HG03095 (cell line): ENCODE results near the gene ZFYVE28.

ENCODE experiments used
- ATAC-seq: cut with Tn5 transposase; IDR thresholded peaks from one replicate; pipeline ENCODE4 v1.9.1; 2021; ENCODE audit warnings: moderate library complexity; ENCODE audit not compliant: unreplicated experiment

The ZFYVE28 gene

DNA sequence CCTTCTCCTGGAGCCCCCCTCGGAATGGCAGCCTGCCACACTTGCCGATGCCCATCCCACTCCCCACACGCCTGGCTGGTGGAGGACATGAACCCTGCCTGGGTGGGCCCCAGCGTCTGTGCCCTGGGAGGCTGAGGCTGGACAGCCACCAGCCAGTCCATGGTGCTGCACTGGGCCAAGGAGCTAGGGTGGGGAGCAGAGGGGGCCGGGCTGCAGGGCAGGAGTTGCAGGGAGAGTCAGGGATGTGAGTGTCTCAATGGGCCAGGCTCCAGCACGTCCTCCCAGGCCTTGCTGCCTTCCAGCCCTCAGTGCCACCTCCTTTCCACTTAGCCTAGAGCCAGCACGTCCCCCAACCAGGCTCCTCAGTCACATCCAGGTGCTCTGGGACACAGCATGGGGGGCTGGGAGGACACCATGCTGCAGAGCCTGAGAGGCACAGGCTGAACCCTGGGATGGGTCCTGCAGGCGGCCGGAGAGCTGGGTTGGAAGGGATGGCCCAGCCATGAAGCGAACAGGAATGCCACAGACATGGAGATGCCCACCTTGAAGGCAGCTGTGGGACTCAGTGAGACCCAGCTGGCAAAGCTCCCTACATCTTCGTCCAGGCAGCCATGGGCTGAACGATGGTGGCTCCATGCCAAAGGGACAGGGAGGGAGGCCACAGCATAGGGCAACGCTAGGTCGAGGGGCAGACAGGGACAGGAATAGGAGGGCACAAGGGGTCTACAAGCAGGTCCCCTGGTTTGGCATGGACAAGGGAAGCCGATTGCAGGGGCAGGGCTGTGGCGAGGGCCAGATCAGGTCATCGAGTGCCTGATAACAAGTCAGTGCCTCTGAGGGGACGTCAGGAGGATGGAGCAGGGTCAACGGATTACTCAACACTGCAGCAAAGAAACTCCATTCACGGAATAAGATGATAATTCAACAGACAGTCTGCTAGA is 126.5 kb downstream of the ZFYVE28 start:
- no peak for ATAC-seq

DNA sequence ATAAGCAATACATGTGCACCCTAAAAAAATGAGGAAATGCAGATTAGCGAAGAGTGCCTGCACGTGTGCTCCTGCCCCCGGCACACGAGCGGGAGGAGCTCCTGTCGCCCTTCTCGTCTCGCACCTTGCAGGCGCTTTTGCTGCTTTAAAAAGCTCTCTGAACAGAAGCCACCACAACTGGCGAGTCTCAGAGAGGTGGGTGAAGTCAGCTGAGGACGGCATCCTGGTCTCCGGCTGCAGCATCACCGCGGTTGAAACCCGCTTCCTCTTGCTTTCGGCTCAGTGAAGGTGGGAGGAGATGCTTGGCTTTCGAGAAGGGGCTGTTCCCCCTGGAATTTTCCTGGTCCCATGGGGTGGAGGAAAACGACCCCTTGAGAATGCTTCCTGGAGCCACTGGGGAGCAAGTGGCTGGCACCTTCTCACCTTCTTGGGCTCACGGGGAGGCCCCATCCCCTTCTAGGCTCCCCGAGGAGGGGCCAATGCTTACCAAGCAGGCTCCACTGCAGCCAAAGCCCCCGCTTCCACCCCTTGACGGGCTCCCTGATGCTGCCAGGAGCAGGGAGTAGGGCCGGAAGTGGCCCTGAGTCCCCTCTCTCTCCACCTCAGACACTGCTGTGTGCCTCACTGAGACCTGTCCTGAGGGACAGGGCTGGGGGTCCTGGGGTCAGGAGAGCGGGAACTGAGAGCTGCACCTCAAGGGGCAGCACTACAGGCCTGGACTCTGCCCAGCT is 127.3 kb downstream of the ZFYVE28 start:
- no peak for ATAC-seq

DNA sequence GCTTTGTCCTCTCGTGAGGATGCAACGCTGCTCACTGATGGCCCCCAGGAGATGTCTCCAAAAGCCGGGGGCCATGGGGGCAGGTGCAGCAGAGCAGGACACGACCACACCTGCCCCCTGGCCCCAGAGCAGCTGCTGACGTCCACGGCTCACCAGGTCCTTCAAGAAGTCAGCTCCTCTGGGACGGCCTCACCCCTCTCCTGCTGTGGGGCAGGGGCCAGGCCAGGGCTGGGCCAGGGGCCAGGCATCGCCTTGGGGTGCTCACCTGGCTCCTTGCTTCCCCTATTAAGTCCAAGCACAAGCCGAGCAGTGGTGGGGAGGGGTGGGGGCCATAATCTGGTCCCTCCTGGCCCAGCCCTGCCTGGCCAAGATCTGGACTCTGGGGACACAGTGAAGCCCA is 128.0 kb downstream of the ZFYVE28 start:
- ATAC-seq = no peak

DNA sequence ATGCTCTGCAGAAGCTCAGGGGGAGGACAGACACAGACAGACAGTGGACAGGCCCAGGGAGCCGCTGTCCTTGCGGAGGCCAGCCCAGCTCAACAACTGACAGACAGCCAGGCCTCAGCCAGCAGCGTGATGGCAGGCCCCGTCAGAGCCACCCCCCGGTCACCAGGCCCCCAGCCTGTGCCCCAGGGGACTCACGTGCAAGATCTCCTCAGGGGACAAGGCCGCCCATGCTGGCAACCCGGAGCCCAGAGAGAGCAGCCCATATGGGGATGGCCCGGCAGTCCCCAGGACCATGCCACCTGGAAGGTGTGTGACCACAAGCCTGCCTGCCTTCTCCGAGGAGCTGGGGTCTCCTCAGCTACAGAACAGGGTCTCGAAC is 128.5 kb downstream of the ZFYVE28 start:
- ATAC-seq = no peak

DNA sequence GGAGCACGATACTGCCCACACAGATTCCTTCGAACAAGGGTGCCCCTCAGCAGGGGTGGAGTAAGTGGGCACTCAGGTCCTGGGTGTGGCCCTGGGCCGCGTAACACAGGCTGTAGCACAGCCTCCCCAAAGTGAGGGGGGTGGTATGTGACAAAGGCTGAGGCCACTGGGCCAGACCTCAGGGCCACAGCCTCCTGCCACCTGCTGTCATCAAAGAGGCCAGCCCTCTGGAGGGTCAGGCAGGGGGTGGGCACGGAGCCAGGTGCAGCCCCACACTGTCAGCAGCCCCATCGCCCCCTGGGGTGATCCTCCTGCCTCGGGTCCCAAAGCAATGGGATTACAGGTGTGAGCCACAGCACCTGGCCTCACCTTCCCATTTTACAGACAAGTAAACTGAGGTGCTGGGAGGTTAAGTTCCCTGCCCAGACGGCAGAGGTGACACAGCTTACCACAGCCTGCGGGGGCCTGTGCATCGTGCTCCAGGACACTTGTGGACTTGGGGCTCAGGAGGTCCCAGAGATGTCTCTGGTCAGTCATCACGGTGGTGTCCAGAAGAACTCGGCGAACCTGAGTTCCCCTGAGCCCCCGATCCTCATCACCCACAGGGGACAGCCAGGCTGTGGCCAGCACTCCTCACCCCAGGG is 129.0 kb downstream of the ZFYVE28 start:
- ATAC-seq = no peak

DNA sequence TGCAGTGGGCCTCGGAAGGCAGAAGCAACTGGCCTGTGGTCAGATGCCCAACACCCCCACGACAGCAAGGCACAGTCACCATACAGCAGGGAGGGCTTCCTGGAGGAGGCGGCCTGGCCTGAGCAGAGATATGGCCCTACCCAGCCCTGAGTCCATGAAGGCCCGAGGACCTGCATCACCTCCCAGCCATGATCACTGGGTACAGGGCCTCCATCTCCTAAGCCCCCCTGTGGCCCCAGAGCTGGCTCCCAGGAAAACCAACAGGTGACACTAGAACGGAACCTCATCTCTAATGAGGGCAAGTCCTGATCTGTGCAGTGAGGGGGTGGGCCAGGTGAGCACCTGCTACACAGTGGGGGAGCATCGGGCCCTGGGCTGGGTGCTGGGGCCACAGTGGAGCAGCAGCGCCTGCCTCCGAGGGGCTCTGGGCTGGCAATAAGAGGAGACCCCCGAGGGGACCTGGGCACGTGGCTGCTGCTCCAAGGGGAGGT is 130.3 kb downstream of the ZFYVE28 start:
- ATAC-seq = no peak

DNA sequence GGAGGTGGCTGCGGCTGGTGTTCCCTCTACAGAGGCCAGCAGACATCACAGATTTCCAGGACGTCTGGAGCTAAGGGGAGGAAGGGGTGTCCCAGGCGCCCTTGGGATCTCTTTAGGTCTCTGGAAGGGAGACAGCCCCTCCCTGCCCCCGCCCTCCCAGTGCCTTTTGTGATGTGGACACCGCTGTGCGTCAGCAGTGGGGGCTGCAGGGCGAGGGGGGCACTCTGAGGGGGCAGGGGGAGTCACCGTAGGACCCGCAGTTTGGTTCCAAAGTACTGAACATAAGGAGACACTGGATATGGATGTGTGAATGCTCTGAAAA is 130.9 kb downstream of the ZFYVE28 start:
- no peak for ATAC-seq

DNA sequence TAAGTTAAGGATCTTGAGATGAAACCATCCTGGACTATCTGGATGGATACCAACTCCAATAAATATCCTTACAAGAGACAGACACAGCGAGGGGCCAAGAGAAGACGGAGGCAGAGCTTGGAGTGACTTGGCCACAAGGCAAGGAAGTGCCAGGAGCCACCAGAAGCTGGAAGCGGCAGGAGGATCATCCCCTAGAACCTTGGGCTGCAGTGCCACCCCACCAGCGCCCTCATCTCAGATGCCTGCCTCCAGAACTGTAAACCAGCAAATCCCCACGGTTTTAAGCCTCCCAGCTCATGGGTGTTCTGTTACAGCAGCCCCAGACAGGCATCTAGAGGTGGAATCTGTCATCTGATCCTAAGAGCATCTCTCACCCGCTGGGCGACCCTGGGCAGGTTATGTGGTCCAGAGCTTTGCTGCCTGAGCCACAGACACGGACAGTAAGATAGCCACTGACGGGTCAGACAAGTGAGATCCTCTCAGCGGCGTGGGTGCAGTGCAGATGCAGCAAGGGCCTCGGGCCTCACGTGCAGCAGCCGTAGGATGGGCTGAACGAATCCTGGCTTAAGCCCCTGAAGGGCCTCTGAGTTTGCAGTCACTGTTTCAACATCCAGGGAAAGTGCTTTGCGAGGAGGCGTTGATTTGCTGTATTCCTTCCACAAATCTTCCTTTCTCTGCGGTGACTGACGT is 131.4 kb downstream of the ZFYVE28 start:
- no peak for ATAC-seq

DNA sequence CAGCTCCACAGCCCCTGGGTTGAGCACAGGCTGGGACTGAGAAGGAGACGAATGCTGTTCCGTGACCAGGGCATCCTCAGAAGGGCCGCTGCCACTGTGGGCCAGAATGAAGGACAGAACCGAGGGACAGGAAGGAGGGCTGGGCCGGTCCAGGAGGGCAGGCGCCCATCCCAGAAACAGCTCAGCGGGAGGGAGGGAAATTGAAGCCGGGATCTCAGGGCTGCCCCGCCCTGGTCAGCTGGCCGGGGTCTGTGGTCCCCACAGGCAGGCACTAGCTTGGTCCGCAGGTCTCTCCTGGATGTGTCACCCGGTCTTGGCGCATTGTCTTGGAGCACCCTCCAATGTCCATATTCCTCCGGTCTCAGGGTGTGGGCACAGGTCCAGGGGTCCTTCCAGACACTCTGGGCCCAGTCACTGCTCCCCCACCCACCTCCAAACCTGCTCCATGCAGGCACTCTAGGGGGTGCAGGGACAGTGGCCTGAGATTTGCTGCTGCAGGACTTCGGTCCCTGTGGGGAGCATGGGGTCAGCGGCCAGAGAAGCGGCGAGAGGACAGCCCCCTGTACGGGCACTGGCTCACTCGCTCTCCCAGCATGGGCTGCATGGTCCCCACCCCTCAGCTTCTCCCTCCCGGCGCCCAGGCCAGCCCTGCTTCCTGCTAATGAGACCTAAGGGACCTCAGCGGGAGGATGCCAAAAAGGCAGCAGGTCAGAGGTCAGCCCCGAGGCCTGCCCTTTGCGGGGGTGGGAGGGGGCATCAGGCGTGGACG is 132.6 kb downstream of the ZFYVE28 start:
- ATAC-seq = no peak

DNA sequence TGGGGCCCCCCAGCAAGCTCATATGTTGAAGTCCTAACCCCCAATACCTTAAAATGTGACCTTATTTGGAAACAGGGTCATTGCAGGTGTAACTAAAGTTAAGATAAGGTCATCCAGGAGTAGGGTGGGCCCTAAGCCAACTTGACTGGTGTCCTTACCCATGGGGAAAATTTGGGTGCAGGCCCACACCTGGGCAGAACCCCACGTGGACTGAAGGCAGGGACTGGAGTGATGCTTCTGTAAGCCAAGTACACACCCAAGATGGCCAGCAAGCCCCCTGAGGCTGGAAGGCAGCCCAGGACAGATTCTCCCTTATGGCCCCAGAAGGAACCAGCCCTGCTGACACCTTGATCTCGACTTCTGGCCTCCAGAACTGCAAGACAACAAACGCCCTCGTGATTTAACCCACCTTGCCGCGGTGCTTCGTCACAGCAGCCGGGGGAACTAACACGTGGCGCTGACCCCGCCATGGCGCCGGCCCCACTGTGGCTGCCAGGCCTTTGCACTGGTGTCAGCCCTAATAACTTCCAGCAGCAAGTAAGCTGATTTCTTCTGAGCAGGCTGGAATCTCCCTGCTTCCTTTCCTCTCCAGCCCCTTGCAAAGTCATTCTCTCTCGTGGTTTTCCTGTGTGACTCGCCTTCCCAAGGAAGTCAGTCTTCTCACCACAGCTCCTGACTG is 133.4 kb downstream of the ZFYVE28 start:
- ATAC-seq = no peak

DNA sequence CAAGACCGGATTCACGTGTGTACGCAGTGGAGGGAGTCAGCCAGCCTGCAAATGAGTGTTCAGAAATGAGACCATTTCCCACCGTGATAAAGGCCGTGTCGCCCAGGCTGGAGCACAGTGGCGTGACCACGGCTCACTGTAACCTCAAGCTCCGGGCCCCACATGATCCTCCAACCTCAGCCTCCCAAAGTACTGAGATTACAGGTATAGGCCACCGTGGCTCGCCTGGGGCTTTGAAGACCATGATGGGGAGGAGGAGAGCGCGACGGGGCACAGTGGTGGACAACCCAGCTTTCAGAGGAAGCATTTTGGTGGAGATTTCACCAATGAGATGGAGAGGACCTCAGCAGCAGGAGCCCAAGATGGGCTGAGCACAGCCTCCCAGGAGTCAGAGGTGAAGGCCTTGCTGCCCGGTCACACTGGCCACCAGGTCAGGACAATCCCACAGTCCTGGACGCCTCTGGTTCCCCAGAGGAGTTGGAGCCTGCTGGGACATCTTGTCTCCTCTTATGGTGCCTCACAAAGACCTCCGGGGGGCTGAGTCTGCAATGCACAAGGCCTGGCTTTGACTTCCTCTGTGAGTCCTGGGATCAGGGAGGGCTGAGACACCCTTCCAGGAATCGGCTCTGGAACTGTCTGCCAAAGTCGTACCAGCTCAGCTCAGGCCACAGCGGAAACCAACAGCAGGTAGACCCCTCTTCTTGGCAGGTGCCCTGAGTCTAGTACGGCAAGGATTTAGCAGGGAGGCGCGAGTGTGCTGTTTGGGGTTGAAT is 134.1 kb downstream of the ZFYVE28 start:
- no peak for ATAC-seq

DNA sequence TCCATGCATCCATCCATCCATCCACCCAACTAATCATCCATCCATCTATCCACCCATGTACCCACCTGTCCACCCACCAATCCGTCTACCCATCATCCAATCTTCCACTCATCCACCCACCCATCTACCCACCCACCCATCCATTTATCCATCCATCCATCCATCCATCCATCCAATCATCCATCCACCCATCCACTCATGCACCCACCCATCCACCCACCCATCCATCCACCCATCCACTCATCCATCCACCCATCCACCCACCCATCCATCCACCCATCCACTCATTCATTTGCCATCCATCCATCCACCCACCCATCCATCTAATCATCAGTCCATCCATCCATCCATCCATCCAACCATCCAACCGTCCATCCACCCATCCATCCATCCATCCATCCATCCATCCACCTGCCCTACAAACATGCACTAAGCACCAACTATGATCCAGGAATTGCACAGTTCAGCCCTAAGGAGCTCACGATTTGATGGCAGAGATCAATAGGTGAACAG is 135.2 kb downstream of the ZFYVE28 start:
- no peak for ATAC-seq

DNA sequence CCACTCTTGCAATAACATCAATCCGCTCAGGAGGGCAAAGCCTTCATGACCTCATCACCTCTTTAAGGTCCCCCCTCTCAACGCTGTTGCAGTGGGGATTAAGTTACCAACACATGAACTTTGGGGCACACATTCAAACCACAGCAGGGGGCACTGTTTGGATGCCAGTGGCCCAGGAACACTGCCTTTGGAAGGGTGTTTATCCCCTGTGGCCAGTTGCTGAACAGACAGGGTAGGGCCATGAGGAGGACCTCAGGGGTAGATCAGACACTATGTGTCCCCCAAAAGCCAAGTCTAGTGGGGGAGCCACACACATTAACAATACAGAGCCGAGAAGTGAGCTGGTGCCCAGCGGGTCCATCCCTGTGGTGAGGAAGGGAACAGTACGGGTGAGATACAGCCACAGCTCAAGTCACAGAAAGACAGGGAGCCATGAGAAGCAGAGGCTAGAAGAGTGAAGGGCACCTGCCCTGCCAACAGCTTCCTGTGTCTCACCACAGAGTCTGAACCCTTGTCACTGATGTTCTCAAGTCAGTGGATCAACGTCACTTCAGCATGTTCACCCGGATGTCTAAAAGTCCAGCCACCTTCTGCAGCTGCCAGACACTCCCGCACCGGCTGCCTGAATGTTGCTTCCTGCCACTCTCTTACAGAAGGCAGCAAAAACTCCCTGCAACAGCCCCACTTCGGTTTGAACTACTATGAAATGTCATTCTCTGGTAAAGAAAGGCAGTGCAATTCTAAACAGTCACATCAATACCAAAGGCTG is 136.7 kb downstream of the ZFYVE28 start:
- ATAC-seq = no peak

DNA sequence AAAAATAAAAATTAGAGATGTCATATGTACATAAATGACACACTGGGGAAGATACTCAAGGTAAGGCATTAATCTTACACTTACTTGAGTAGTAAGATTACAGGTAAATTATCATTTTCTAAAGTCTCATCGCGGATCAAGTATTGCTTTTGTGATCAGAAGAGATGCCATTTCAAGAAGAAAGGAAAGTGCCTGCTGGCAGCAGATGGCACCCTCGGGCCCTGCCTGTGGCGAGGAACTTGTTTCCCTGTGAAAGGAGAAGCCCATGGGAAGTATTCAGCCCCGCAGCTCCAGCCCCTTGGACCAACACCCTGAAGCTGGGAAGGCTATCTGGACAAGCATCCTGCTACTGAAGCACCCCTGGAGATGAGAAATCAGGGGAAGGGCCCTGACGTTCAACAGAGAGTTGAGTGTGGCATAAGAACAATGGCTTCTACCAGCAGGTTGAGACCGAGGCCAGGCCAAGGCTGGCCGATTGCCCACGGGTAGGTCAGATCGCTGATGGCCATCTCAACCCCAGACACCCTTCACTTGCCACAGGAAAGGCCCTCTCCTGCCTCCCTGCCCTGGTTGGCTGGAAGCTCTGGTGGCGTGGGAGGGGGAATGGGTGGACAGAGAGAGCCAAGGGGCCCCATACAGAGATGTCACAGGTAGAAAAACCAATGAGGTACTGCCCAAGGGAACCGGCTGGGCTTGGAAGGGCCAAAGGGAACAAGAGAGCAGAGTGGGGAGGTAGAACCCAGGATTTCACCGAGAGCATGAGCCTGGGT is 137.7 kb downstream of the ZFYVE28 start:
- ATAC-seq = no peak

DNA sequence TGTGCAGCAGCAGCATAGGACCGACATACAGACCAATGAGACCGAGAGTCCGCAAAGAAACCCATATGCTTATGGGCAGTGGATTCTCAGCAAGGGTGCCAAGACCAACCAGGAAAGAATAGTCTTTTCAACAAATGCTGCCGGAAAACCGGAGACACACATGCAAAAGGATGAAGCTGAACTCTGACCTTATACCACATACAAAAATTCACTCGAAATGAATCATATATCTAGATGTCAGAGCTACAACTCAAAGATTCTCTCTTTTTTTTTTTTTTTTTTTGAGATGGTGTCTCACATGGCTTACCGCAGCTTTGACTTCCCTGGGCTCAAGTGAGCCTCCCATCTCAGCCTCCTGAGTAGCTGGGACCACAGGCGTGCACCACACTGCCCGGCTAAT is 140.5 kb downstream of the ZFYVE28 start:
- ATAC-seq = no peak

DNA sequence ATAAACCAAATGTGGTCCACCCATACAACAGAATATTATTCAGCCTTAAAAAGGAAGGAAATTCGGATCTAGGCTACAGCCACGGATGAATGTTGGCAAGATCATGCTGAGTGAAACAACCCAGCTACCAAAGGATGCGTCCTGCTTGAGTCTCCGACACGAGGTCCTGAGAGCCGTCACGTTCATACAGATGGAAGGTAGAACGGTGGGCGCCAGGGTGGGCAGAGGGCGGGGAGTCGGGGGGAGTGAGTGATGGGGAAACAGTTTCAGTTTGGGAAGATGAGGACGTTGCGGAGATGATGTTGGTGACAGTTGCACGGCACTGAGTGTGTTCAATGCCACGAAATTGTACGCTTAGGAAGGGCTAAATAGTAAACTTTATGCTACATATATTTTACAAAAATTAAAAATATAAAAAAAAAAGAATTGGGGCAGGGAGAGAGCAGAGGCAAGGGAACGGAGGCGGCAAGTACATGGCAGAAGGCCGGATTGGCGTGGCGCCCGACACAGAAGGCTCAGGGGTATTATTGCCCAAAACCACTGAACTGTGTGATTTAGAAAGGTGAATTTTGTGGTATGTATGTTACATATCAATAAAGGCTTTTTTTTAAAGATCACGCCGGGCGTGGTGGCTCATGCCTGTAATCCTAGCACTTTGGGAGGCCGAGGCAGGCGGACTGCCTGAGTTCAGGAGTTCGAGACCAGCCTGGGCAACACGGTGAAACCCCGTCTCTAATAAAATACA is 141.7 kb downstream of the ZFYVE28 start:
- ATAC-seq = no peak
